Measurements from ENCODE around the gene EPHB2.

Gene EPHB2

DNA sequence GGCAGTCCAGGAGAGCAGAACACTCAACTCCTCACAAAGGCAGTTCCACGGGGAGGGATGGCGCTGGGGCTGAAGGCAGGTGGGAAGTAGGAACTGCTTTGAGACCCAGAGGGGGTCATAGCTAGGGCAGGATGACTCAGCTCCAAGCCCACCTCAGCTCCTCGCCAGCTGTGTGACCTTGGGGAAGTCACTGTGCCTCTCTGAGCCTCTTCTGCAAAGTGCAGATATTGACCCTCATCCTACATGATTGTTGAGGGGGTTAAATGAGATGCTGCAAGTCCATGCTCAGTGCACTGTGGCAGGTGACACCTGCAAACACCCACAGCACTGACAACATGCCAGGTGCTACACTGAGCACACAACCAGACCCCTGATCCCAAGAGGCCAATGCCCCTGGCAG is 168.8 kb downstream of the EPHB2 start:
- DNase-seq (ENCODE audit: low read depth), result no peak
- H3K4me3 ChIP-seq (replicated peaks; ENCODE audit: low read depth, low read length), result no peak overlapping the region
- TF ChIP-seq, protein P1, sequence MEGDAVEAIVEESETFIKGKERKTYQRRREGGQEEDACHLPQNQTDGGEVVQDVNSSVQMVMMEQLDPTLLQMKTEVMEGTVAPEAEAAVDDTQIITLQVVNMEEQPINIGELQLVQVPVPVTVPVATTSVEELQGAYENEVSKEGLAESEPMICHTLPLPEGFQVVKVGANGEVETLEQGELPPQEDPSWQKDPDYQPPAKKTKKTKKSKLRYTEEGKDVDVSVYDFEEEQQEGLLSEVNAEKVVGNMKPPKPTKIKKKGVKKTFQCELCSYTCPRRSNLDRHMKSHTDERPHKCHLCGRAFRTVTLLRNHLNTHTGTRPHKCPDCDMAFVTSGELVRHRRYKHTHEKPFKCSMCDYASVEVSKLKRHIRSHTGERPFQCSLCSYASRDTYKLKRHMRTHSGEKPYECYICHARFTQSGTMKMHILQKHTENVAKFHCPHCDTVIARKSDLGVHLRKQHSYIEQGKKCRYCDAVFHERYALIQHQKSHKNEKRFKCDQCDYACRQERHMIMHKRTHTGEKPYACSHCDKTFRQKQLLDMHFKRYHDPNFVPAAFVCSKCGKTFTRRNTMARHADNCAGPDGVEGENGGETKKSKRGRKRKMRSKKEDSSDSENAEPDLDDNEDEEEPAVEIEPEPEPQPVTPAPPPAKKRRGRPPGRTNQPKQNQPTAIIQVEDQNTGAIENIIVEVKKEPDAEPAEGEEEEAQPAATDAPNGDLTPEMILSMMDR (IDR thresholded peaks at IDR 0.05; ENCODE audit: low read length, missing control alignments), result no peak

GRCh38 chr1:22880174-22880601 is 169.5 kb downstream of the EPHB2 start:
- no peak overlapping the region for H3K4me3 ChIP-seq (replicated peaks; ENCODE audit: low read depth, low read length)
- TF ChIP-seq, protein P1 (IDR thresholded peaks at IDR 0.05; ENCODE audit: low read length, missing control alignments), result no peak
- peak; percentile 49 for DNase-seq (ENCODE audit: low read depth)

- no peak for DNase-seq (ENCODE audit: low read depth)
- no peak overlapping the region for H3K4me3 ChIP-seq (replicated peaks; ENCODE audit: low read depth, low read length)
- TF ChIP-seq, protein P1 (IDR thresholded peaks at IDR 0.05; ENCODE audit: low read length, missing control alignments), result no peak
These were observed 172.8 kb downstream of the EPHB2 start for GRCh38 chr1:22883406-22883805.

GRCh38 chr1:22884806-22885530 is 174.3 kb downstream of the EPHB2 start:
- TF ChIP-seq, protein P1 (IDR thresholded peaks at IDR 0.05; ENCODE audit: low read length, missing control alignments), result no peak
- no peak for DNase-seq (ENCODE audit: low read depth)
- H3K4me3 ChIP-seq (replicated peaks; ENCODE audit: low read depth, low read length), result no peak overlapping the region

DNA sequence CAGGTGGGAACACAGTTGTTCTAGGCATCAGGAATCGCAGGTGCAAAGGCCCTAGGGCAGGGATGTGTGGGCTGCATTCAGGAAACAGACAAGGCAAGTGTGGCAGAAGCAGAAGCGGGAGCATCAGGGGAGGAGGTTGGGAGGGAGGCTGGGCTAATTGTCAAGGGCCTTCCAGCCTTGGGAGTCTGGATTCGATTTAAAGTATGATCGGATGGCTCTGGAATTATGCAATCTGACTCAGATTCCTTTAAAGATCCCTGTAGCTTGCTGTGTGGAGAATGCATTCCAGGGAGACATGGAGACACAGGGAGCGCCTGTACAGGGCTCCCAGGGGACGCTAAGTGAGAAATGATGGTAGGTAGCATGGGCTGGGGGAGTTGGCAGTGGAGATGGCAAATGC is 175.6 kb downstream of the EPHB2 start:
- H3K4me3 ChIP-seq (replicated peaks; ENCODE audit: low read depth, low read length), result no peak overlapping the region
- TF ChIP-seq, protein P1 (IDR thresholded peaks at IDR 0.05; ENCODE audit: low read length, missing control alignments), result no peak
- no peak for DNase-seq (ENCODE audit: low read depth)

- no peak for DNase-seq (ENCODE audit: low read depth)
- H3K4me3 ChIP-seq (replicated peaks; ENCODE audit: low read depth, low read length), result no peak overlapping the region
- TF ChIP-seq, protein P1 (IDR thresholded peaks at IDR 0.05; ENCODE audit: low read length, missing control alignments), result no peak
These were observed 176.9 kb downstream of the EPHB2 start for GRCh38 chr1:22887491-22887890.

All from fibroblast of pulmonary artery (primary cell).